Stimulated activated CD4-positive, alpha-beta T cell treated with anti-CD3 and anti-CD28 coated beads, TNF-alpha, amount 100 ng/mL, for 24 hours (primary cell): Measurements from ENCODE around the gene TMEM106B.
A peak's percentile ranks its signal among the peaks of the same experiment; 100 is the strongest.
"Not testable (repeated sequence)": the region's sequence is repeated elsewhere in the genome, so short reads cannot be mapped to it uniquely, and the experiment has no call there.

Experiments
- DNase-seq, 3 experiments: peaks; one replicate each; pipeline ENCODE4 v3.0.0-alpha.2; 2020; ENCODE audit warnings: low read depth in 3 of 3

The TMEM106B gene

DNA sequence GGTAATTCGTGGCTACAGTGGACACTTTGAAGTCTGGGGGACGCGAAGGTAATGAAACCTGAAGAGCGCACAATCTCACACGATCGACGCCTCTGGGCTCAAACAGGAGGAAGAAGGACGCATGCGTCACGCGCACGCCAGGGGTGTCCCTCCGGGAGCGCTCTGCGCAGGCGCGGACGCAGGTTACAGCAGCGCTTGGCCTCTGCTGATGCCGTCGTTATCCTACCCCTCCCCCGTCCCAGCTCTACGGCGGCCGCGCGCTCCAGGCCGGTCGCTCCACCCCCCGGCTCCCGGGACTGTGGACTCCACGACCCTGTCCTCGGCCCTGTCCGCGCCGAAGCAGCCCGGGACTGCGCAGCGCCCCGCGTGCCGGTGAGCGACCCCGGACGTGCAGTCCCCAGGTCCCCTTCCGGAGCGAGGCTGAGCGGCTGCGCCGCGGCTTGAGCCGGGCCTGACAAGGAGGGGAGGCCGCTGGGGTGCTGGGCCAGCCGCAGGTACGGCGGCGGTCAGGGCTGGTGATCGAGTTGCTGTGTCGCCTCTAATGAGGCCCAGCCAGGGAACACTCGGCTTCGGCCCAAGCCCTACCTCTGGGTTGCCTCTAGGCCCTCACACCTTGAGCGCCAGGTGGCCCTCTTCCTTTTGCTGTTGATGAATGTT is at the start of gene TMEM106B:
TMEM106B (plus strand) TSS at position 241 of the 657 bp plus-strand sequence. CDS start 3,517 bp downstream, outside the sequence.
- DNase-seq, result peak; percentile 91 to 96 (median 93)

DNA sequence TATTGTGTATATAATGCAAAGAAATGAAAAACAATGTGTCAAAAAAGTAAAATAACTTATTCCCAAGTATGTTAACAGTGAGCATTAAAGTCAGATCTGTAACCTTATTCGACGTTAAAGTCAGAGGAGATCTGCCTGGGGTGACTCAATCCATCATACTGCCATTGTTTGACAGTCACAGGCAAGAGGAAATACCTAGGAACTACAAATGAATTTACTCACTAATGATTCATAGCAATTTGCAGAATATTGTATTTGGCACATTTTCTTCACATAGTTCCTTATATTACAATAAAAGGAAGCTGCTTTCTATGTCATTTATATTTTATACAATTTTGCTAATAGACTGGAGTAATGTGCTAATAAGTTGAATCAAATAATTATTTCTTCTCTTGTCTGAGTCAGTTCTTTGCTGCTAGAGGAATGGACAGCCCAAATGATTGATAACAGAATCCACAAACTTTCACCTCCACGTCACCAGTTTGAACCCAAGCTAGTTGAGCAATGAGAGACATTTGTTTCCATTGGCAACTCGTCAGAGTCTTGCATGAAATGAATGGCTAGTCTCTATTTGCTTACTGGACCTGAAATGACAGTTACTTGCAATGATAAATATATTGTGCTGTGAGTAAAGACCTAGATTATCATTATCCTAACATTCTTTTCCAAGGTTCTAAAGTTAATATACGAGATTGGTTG is 48.5 kb upstream of the TMEM106B start:
- DNase-seq, result no peak

DNA sequence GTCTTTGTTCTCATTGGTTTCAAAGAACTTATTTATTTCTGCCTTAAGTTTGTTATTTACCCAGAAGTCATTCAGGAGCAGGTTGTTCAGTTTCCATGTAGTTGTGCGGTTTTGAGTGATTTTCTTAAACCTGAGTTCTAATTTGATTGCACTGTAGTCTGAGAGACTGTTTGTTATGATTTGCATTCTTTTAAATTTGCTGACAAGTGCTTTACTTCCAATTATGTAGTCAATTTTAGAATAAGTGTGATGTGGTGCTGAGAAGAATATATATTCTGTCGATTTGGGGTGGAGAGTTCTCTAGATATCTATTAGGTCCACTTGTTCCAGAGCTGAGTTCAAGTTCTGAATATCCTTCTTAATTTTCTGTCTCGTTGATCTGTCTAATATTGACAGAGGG is 43.0 kb upstream of the TMEM106B start:
- DNase-seq, result not testable (repeated sequence)

DNA sequence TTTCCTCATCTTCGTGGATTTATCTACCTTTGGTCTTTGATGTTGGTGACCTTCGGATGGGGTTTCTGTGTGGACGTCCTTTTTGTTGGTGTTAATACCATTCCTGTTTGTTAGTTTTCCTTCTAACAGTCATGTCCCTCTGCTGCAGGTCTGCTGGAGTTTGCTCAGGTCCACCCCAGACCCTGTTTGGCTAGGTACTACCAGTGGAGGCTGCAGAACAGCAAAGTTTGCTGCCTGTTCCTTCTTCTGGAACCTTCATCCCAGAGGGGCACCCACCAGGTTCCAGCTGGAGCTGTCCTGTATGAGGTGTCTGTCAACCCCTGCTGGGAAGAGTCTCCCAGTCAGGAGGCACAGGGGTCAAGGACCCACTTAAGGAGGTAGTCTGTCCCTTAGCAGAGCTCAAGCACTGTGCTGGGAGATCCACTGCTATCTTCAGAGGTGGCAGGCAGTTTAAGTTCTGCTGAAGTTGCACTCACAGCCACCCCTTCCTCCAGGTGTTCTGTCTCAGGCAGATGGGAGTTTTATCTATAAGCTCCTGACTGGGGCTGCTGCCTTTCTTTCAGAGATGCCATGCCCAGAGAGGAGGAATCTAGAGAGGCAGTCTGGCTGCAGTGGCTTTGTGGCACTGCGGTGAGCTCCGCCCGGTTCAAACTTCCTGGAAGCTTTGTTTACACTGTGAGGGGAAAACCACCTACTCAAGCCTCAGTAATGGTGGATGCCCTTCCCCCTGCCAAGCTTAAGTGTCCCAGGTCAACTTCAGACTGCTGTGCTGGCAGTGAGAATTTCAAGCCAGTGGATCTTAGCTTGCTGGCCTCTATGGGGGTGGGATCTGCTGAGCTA is 40.9 kb upstream of the TMEM106B start:
- peak in 1 of 3 experiments; percentile 10 for DNase-seq

DNA sequence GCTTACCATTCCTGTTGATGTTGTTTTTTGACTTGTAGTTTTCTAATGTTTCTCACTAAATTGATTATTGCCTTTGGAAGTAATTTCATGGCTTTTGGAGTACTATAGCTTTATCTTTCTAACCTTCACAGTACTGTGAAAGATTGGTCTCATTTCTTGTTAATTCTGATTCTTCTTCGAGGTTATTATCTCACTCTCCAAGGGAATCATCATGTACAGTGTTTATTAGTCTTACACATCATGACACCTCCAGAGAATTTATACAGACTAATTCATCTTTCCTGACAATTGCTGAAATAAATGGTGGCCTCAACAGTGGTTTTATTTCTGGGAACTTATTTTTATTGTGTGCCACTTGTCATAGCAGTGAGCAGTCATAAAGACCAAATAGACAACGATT is 37.4 kb upstream of the TMEM106B start:
- DNase-seq, result no peak

DNA sequence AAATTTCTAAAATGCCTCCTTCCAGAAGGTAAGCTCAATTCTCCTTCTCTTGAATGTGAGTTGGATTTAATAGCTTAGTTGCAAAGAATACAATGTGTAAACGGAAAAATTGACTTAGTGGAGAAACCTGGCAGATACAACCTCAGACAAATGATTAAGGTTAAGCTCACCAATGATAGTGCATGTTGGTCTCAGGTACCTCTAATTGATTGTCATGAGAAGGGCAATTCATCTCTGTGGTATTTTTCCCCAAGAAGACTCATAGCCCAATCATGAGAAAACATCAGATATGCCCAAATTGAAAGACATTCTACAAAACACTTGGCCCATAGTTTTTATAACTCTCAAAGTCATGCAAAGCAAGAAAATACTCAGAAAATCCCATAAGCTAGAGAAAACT is 36.2 kb upstream of the TMEM106B start:
- DNase-seq, result no peak

DNA sequence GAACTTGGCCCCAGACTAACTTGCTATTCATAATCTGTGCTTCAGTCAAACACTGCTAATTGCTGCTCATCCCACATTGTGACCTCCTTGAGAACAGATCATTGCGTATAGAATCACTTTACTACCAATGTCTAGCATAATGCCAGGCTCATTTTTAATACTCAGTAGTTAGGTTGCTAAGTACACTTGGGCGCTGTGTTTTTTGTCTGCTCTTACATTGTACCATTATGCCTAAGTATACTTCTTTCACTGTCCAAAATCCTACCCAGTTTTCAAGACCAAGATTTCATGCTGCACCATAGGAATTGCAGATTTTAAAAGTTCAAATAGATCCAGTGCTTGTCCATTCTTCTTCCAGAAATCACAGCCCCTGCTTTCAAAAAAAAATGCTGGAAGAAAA is 32.8 kb upstream of the TMEM106B start:
- no peak for DNase-seq

DNA sequence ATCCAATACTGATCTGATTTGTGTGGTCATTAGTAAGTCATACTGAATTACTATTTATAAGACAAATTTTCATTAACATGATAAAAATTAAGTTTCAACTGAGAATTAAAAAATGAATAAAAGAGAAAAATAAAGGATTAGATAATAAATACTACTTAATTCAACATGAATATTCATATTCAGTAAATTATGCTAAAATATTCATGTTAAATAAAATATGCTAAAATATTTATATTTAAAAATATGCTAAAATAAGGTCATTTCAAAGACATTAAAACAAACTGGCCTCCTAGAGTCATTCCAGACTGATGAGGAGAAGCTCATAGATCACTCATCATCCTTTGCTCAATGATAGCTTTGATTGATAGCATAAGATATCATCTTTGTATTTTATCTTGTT is 16.7 kb upstream of the TMEM106B start:
- no peak for DNase-seq

DNA sequence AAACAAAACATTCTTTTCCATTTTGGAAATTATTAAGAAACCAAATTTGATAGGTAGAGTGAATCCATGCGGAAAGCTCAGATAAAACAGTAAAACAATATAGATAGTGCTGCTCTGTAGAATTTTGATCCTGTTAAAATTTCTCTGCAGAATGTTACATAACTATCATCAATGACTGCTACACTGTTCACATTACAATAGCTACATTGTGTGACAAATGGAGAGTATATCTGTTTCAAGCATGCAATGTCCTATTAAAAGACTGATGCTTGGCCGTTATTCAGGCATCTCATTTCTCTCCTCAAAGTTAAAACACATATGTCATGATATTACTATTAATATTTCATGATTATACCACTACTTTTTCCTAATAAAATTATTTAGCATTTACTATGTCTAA is 14.7 kb upstream of the TMEM106B start:
- DNase-seq, result no peak

DNA sequence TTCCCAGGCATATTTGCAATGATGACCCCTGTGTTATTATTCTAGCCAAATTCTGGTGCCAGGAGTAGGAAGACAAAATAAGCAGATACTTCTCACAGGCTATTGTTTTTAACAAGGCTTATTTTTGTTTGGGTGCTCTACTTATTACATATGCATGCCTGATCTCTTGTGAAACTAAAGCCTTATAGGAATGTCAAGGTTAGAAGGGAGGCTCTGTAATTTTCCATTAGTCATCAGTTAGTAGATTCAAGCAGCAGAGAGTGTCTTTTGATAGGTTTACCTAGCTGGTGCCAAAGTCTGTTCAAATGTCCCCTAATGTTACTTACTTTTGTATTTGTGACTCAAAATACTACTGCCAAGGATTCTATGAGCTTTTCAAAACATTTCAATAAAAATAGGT is 11.7 kb upstream of the TMEM106B start:
- no peak for DNase-seq

DNA sequence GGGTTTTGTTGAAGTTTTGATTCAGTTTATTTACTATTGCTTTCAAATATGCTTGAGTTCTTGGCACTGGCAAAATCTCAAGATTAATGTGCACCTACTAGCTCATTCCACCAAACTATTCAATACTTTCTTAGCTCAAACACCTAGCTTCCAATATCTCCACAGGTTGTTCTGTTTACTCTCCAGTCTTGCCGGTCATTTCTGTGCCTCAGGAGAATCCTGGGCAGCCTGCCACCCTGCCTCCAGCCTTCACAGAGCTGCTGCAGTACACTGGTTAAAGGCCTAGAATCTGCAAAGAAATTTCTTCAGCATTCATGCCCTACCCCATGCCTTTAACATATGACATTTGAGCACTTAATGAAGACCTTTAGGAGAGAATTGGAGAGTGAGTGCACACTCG is 4.0 kb upstream of the TMEM106B start:
- DNase-seq, result no peak

DNA sequence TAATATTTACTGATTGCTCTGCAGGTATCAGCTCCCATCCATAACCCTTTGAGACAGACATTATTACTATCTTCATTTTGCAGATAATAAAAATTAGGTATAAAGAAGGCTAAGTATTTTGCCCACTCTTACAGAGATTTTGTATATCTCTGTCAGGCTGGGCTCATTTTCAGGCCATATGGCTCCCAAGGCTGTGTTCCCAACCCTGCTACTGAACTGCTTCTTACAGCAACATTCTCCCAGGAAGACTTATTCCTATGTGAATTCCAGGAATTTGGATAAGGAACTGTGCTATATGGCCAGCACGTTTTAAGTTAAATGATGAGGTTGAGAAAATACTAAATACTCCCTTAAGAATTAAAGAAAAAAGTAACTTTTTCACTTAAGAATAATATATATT is 1.9 kb upstream of the TMEM106B start:
- DNase-seq, result no peak

DNA sequence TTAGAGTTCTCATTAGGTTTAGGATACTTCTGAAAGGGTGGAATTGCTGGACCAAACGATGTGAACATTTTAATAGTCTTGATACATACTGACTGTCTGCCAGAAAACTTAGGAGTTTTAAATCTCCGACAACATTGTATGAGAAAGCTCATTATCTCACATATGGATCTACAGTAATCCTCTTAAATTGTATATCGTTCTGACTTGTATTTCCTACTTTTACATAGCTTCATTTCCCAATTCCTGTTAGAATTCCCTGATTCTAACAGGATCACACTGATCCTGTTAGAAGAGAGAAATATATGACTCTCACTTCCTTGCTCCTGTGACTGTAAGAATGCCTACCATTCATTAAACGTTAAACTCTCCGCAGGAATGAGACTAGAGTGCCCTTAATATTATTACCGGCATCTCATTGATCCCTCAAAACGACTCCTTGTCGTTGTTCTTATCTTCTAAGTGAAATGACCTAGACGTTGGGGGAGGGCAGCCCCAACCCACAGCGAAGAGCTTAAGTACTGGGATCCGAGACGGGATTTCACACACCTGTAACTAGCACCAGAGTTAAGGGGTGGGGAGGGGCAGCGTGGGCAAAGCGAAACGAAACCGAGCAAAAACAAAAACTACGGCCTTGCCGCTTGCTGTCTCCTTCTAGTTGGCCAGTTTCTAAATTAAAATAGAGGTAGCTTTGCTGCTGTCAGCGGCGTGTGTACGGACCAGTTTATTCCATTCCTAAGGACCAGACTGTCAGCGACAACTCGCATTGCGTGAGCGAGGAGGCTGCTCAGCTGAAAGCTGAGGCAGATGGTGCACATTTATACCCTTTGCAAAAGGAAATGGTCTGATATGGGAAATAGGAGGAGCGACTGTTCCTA is 678 bp upstream of the TMEM106B start:
- peak in 1 of 3 experiments; percentile 7 for DNase-seq

DNA sequence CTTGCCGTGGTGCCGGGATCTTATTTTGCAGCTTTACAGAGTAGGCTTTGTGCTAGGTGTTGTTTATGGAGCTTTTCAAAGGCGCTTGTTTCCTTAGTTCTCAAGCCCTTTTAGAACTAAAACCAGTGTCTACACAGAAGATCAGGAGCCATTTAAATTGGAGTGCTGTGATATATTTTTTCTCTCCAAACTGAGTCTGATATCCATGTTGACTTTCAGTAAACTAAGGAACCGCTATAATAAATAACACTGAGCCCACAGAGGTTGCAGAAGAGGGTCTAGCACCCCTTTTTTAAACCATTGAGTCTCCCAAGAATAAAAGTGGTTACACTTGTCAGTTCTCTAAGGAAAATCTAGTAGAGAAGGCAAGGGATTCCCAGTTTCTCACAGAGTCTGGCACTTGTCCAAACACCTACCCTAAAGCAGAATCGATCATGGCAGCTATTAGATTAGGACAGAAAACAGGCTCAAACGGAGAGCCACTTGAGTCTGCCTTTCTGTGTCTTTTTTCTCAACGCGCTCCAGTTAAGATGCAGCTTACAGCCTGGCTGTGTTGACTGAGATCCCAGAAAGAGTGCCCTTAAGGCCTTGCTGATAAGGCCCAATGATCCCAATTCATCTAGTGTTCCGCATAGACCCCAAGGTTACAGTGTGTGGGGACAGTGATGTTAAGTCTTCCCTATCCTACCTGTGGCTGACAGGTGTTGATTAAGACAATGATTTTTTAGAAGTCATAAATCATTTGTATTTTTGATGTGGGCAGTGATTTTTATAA is 804 bp downstream of the TMEM106B start:
- DNase-seq, result no peak

DNA sequence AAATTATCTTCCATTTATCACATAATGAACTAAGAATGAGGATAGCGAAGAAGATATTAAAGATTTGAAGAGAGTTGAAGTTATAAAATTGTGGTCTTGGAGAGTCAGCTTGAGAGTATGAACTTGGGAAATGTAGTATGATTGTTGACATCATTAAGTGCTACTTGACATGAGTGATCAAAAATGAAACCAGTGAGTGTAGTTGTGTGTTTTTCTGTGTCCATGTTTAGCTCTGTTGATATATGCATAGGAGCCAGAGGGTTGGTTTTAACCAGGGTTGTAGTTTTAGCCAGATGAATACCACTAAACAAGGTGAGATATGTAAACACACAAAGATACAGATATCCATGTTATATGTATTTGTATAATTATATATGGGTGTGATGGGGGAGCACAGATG is 6.2 kb downstream of the TMEM106B start:
- no peak for DNase-seq

DNA sequence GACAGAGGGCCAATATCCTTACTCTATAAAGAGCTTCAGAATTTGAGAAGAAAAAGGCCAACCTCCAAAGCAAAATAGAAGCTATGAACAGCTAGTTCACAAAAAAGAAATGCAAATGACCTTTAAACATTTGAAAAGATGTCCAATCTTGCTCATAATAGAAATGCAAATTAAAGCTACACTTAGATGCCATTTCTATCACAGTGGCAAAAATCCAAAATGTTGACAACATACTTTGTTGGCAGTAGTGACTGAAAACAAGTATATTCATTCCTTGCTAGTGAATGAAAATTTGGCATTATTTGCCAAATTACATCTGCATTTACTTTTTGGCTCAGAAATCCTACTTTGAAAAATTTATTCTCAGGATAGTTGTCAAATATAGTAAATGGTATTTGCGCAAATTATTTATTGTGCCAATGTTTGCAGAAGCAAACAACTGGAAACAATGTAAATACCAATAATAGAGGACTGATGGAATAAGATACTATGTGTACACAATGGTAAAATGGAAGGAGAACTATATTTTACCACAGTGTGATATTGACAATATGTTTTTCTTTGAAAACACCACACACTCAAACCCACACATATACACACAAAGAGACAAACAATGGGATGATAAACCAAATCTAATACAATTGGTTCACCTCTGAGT is 9.4 kb downstream of the TMEM106B start:
- no peak for DNase-seq

DNA sequence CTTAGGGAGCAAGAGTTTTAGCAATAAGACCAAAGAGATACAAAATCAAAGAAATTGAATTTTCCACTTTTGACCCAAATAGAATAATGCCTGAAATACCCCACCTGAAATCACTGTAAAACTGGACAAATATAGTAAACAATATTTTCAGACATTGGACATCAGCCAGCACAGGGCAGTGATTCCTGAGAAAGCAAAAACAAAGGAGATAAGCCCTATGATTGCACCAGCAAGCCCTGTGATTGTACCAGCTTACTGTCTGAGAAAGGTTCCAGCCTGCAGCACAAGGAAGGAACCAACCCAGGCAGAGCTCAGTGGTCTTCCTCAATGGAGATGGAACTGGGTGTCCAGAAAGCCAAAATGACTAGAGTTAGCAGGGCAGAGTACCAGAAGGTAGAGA is 10.3 kb downstream of the TMEM106B start:
- no peak for DNase-seq

DNA sequence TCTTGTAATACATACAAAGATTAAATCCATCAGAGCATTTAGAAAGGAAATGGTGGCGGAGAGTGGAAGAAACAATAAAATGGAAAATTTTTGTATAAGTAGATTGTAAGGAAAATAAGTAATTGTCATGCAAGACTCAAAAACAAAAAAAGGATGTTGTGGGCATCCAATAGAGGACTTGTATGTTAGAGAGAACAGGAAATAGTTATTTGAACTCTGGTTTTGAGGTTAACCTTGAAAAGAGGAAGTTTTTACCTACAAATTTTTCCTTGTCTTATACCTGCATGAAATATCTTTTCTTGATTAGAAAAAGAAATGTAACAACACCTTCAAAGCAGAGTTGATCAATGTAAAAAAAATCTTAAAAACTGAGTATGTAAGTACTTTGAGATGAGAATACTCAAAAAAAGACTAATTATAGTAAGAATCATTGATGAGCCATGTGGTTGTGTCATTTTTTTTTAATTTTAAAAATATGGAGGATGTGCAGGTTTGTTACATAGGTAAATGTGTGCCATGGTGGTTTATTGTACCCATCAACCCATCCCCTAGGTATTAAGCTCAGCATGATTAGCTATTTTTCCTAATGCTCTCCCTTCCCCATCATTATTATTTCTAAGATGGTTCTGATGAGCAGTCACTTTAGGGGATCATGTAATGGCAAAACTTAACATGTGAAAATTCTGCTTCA is 11.9 kb downstream of the TMEM106B start:
- DNase-seq, result no peak

DNA sequence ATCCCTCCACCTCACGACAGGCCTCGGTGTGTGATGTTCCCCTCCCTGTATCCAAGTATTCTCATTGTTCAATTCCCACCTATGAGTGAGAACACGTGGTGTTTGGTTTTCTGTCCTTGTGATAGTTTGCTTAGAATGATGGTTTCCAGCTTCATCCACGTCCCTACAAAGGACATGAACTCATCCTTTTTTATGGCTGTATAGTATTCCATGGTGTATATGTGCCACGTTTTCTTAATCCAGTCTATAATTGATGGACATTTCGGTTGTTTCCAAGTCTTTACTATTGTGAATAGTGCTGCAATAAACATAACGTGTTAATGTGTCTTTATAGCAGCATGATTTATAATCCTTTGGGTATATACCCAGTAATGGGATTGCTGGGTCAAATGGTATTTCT is 13.9 kb downstream of the TMEM106B start:
- not testable (repeated sequence) for DNase-seq

DNA sequence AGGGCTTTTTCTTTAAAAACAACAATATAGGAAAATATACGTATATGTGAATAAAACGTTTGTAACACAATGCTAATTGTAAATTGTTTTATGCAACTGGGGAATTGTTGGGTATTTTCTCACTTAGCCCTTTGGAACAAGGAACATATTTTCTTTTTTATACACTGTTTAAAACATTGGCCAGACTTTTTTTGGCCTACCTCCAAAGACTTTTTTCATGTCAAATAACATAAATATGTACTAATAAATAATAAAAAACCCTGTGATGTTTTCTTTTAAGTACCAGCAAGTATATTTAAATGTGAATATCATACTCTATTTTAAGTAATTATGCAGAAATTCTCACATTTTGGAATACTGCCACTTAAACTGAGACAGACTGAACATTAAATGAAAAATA is 15.7 kb downstream of the TMEM106B start:
- DNase-seq, result no peak
